Gastroesophageal sphincter (tissue), 3 donors: ENCODE measurements around the gene SYT1.

Experiments
- CTCF ChIP-seq, 4 experiments: fragments of 200-600 bp in 2 of 4; fragments of 450-650 bp in 2 of 4; sonication (generic) in 1 of 4; IDR thresholded peaks; one replicate each; pipeline ENCODE4 v1.5.1; 2017 to 2019; ENCODE audit warnings: antibody characterized with exemption in 4 of 4, mild to moderate bottlenecking in 2 of 4, moderate library complexity in 2 of 4
- EP300 ChIP-seq: sonication (generic); formaldehyde crosslinking; IDR thresholded peaks from one replicate; pipeline ENCODE4 v1.6.1; 2017; ENCODE audit warnings: antibody characterized with exemption, mild to moderate bottlenecking
- POLR2AphosphoS5 ChIP-seq: sonication (generic); formaldehyde crosslinking; IDR thresholded peaks from one replicate; pipeline ENCODE4 v1.6.1; 2017; ENCODE audit warnings: antibody characterized with exemption

- TF ChIP-seq CTCF (IDR thresholded peaks at IDR 0.05) (no peak), POLR2AphosphoS5 (no peak), EP300 (no peak)
Measured at GRCh38 chr12:79247494-79247893, 382.9 kb downstream of the SYT1 start.
